Left lung (tissue), 10 donors: ENCODE results near the gene ASIC2. TPM values are rescaled to one million over a fixed set of nuclear protein-coding genes. Genes with fewer than 3 reads are reported as not detected.

ENCODE experiments used
- ATAC-seq: fragments of 200-7000 bp; cut with Tn5 transposase; one replicate; pipeline ENCODE4 v1.9.1; 2020; ENCODE audit warnings: moderate library complexity
- DNase-seq, 4 donors: peaks; one replicate each; pipeline ENCODE4 v3.0.0-alpha.2; 2013 to 2020
- H3K27ac ChIP-seq, 2 donors: fragments of 200-600 bp; sonication (generic) in 1 of 2; one replicate each; pipeline versions ENCODE4 v1.5.0 to v1.8.0; 2020 to 2021
- H3K27me3 ChIP-seq, 2 donors: fragments of 200-600 bp; sonication (generic) in 1 of 2; one replicate each; pipeline versions ENCODE4 v1.5.0 to v1.8.0; 2020 to 2021
- H3K36me3 ChIP-seq, 2 donors: fragments of 200-600 bp; sonication (generic) in 1 of 2; one replicate each; pipeline versions ENCODE4 v1.5.0 to v1.8.0; 2020 to 2021
- H3K4me1 ChIP-seq, 2 donors: fragments of 200-600 bp; one replicate each; pipeline ENCODE4 v1.8.0; 2021
- H3K4me3 ChIP-seq, 2 donors: fragments of 200-600 bp; sonication (generic) in 1 of 2; one replicate each; pipeline versions ENCODE4 v1.5.0 to v1.8.0; 2020 to 2021; ENCODE audit warnings: mild to moderate bottlenecking in 1 of 2
- H3K9me3 ChIP-seq, 2 donors: fragments of 200-600 bp; sonication (generic) in 1 of 2; one replicate each; pipeline versions ENCODE4 v1.5.0 to v1.8.0; 2020 to 2021
- intact Hi-C, 2 donors: fragments of 100-400 bp; cut with DNase I; formaldehyde crosslinking; loops; one replicate each; pipeline versions ENCODE4 v1.11.2 to v1.14.2; 2022
- polyA plus RNA-seq, 6 donors: library from polyadenylated mRNA; unstranded; fragments of 120-200 nt; gene quantifications; one replicate each; pipeline ENCODE4 v1.2.1, GENCODE V29; 2013; ENCODE audit not compliant: insufficient read length in 6 of 6
- total RNA-seq, 2 donors: library from RNA; stranded (reverse); fragmentation: NEBNext Ultra II Directional; extraction: Animal tissue kit (Norgen Biotek cat#: 25700); gene quantifications; one replicate each; pipeline ENCODE4 v1.2.1, GENCODE V29; 2021
- TF ChIP-seq, protein P1 (sequence below), 2 donors: fragments of 200-600 bp; sonication (generic) in 1 of 2; IDR thresholded peaks; one replicate each; pipeline versions ENCODE4 v1.5.0 to v1.8.0; 2021; ENCODE audit warnings: antibody characterized with exemption in 2 of 2
- donor health status: DM: no; HTN: yes; CAD: no.
- donor health status: DM: no; HTN: no; CAD: no.

Gene ASIC2
- total and polyA plus RNA-seq, 8 donors: 0.08 to 0.59 (median 0.46) TPM

DNA sequence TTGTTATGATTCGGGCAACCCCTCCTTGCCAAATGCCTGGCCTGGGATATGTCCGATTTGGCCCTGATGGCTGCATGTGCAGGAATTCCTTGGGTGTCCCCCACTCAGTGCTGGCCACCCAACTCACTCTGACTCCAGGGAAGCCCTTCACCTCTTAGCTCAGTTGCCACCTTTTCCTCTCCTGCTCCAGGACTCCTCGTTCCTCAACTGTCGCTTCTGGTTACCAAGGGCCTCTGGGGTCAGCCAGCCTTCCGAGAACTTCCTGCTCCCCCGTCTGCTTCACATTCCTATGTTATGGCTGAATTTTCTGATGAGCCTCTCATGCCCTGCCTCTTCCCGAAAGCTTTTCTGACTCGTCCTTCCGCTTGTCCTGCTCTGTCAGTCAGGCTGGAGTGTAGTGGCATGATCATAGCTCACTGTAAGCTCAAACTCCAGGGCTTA, 237.9 kb downstream of the ASIC2 start:
- H3K9me3 ChIP-seq: no peaks in the 10 kb centered on the region
- peaks cover 0 to 12% of the 10 kb centered on the region in 2 donors for H3K27me3 ChIP-seq
- H3K4me1 ChIP-seq: no peaks in the 10 kb centered on the region
- intact Hi-C loops: no loop called here
- H3K27ac ChIP-seq: no peak overlapping the region
- no peak for ATAC-seq
- H3K36me3 ChIP-seq: no peaks in the 10 kb centered on the region
- H3K4me3 ChIP-seq: no peak overlapping the region
- DNase-seq: no peak
- TF ChIP-seq, protein P1, sequence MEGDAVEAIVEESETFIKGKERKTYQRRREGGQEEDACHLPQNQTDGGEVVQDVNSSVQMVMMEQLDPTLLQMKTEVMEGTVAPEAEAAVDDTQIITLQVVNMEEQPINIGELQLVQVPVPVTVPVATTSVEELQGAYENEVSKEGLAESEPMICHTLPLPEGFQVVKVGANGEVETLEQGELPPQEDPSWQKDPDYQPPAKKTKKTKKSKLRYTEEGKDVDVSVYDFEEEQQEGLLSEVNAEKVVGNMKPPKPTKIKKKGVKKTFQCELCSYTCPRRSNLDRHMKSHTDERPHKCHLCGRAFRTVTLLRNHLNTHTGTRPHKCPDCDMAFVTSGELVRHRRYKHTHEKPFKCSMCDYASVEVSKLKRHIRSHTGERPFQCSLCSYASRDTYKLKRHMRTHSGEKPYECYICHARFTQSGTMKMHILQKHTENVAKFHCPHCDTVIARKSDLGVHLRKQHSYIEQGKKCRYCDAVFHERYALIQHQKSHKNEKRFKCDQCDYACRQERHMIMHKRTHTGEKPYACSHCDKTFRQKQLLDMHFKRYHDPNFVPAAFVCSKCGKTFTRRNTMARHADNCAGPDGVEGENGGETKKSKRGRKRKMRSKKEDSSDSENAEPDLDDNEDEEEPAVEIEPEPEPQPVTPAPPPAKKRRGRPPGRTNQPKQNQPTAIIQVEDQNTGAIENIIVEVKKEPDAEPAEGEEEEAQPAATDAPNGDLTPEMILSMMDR (IDR thresholded peaks at IDR 0.05): no peak

DNA sequence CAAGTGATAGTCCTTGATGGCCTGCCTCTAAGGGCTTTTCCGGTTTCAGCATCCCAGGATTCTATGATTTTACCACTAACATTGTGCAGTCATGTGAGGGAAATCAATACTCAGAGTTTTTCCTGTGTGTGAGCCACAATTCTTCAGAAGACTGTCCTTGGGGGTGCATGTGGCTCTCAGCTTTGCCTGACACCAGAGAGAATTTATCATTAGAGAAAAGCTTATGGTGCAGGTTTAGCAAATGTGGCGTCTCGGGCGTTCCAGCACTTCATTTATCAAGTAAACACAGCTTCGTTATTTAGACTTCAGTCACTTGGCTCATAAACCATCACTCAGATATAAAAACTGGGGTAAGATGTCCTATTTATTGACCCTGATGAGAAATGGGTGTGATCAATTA, 238.7 kb downstream of the ASIC2 start:
- no peak for DNase-seq
- Histone ChIP-seq H3K27ac (no peak overlapping the region), H3K36me3 (no peaks in the 10 kb centered on the region), H3K27me3 (peaks cover 0 to 12% of the 10 kb centered on the region in 2 donors), H3K4me3 (no peak overlapping the region), H3K9me3 (no peaks in the 10 kb centered on the region), H3K4me1 (no peaks in the 10 kb centered on the region)
- intact Hi-C loops: no loop called here
- no peak for ATAC-seq
- TF ChIP-seq, protein P1 (IDR thresholded peaks at IDR 0.05): no peak

DNA sequence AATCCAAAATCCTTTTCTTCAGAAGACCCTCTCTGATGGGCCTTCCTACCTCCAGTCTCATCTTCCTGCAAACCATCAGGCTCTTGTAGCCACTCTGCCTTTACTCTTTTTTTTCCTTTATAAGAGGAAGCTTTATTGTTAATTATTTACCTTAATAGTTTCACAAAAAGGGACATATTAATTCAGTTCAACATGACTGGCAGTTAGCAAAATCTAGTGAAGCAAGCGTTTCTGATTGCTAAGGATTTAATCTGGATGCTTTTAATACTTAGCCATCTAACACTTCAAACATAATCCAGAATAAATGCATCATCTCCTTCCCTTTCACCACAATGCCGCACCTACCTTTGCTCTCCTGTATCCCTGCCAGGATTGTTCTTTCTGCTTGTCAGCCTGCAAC, 239.4 kb downstream of the ASIC2 start:
- no peaks in the 10 kb centered on the region for H3K4me1 ChIP-seq
- intact Hi-C loops: no loop called here
- ATAC-seq: no peak
- no peak overlapping the region for H3K4me3 ChIP-seq
- H3K36me3 ChIP-seq: no peaks in the 10 kb centered on the region
- no peak overlapping the region for H3K27ac ChIP-seq
- TF ChIP-seq, protein P1 (IDR thresholded peaks at IDR 0.05): no peak
- DNase-seq: no peak
- peaks cover 0 to 12% of the 10 kb centered on the region in 2 donors for H3K27me3 ChIP-seq
- no peaks in the 10 kb centered on the region for H3K9me3 ChIP-seq

DNA sequence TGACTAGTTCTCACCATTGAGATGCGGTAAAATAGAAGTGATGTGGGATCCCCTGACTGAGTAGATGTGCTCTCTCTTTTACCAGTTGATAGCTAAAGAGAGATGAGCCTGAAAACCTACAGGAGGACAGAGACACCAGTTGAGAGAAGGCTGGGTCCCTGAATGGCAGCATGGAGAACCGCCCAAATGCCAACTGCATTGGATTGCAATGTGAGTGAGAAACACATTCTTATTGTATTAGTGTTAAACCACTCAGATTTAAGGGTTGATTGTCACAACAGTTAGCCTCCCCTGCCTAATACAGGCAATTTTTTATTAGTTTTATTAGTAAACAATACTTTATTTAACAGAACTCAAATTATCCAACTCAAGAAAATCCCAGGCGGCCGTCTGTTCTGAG, 240.2 kb downstream of the ASIC2 start:
- H3K36me3 ChIP-seq: no peaks in the 10 kb centered on the region
- H3K4me1 ChIP-seq: no peaks in the 10 kb centered on the region
- TF ChIP-seq, protein P1 (IDR thresholded peaks at IDR 0.05): no peak
- intact Hi-C loops: no loop called here
- no peak overlapping the region for H3K4me3 ChIP-seq
- DNase-seq (no peak), ATAC-seq (no peak)
- no peaks in the 10 kb centered on the region for H3K9me3 ChIP-seq
- no peak overlapping the region for H3K27ac ChIP-seq
- H3K27me3 ChIP-seq: peaks cover 0 to 12% of the 10 kb centered on the region in 2 donors

DNA sequence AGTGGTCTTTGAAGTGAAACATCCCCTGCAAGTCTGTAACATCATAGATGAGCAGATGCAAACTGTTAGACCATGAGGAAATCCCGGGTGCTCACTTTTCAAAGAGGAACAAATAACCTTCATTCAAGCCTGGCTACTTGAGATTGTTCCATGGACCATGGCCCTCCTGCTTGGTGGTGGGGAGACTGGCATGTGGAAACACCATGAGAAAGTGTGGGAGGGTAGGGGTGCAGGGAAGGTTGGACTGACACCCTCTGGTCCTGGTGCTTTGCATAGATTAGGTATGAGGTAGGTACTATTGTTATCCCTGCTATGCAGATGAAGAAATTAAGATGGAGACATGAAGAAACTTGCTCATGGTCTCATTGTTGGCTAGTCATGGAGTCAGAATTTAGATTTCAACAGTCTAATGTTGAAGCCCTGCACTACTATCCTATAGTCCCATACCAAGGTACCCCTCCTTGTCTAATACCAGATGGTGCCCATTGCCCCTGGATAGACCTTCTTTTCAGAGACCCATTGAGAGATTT, 242.4 kb downstream of the ASIC2 start:
- TF ChIP-seq, protein P1 (IDR thresholded peaks at IDR 0.05): no peak
- H3K27ac ChIP-seq: no peak overlapping the region
- H3K4me1 ChIP-seq: no peaks in the 10 kb centered on the region
- H3K4me3 ChIP-seq: no peak overlapping the region
- ATAC-seq: no peak
- intact Hi-C loops: no loop called here
- H3K27me3 ChIP-seq: peaks cover 0 to 9% of the 10 kb centered on the region in 2 donors
- DNase-seq: peak in 1 of 4 donors; percentile 24
- H3K9me3 ChIP-seq: no peaks in the 10 kb centered on the region
- H3K36me3 ChIP-seq: no peaks in the 10 kb centered on the region
